DOHH2 (cell line): ENCODE measurements around the gene ADIG.

Experiments used
- CTCF ChIP-seq: fragments of 200-600 bp; sonication (generic); IDR thresholded peaks from one replicate; pipeline ENCODE4 v1.5.1; 2014; ENCODE audit warnings: antibody characterized with exemption, mild to moderate bottlenecking, low read depth, low read length; ENCODE audit not compliant: poor library complexity, severe bottlenecking
- EZH2phosphoT487 ChIP-seq: fragments of 200-600 bp; sonication (generic); IDR thresholded peaks from 2 replicates; pipeline ENCODE4 v1.6.1; 2017; ENCODE audit warnings: borderline replicate concordance, mild to moderate bottlenecking, antibody characterized with exemption, low read length, moderate library complexity, mixed read lengths

DNA sequence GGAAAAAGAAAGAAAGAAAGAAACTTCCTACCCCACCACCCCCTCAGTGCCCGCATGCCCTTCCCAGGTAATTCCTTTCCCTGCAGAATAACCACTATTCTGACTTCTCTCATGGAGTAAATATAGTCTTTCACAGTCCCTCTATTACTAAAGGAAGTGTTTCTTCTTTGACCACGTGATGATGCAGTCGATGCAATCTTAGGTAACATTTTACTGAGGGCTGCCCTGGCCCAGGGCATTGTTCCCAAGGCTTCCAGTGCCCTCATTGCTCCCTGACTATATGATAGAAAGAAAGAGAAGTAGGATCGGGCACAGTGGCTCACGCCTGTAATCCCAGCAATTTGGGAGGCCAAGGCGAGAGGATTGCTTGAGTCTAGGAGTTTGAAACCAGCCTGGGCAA lies 49.7 kb downstream of the ADIG start:
- no peak for TF ChIP-seq CTCF
- TF ChIP-seq EZH2phosphoT487 = no peak
